ENCODE results near the gene CDK11B.
"Not testable (repeated sequence)": the region's sequence is repeated elsewhere in the genome, so short reads cannot be mapped to it uniquely, and the experiment has no call there.

The CDK11B gene

GRCh38 chr1:1683104-1683905 lies 24.5 kb upstream of the CDK11B start:
- DNase-seq (ENCODE audit: low read depth in 2 of 2): no peak

GRCh38 chr1:1680912-1681273 lies 22.1 kb upstream of the CDK11B start:
- no peak for DNase-seq (ENCODE audit: low read depth in 2 of 2)

DNA sequence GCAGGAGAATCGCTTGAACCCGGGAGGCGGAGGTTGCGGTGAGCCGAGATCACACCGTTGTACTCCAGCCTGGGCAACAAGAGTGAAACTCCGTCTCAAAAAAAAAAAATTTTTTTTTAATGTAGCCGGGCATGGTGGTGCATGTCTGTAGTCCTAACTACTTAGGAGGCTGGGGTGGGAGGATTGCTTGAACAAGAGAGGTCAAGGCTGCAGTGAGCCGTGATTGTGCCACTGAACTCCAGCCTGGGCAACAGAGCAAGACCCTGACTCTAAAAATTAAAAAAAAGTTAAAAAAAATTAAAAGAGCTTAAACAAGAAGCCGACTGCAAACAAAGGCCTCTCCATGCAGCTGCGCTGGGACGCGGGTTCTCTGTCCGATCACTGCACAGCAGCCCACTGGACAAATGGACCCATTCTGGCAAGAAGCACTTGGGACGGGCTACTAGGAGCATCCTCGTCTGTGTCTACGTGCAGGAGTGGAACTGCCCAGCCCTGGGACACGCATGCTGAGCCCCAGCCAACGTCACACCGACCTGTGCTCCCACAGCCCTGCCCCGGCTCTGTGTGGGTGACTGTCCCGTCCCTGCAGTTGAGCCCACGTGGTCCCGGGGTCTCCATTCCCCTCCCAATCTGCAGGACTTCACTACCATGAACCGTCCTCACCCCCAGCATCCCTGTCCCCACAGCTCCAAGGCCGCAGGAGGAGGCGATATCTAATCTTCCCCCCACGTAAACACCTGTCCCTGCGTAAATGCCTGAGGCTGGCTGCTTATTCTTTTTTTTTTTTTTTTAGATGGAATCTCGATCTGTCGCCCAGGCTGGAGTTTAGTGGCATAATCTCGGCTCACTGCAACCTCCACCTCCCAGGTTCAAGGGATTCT lies 21.5 kb upstream of the CDK11B start:
- no peak for DNase-seq (ENCODE audit: low read depth in 2 of 2)

- DNase-seq (ENCODE audit: low read depth in 2 of 2): peak in 1 of 2 donors; percentile 35
Measured at GRCh38 chr1:1678581-1679380, 20.0 kb upstream of the CDK11B start.

GRCh38 chr1:1677718-1678580 lies 19.1 kb upstream of the CDK11B start:
- DNase-seq (ENCODE audit: low read depth in 2 of 2): no peak

DNA sequence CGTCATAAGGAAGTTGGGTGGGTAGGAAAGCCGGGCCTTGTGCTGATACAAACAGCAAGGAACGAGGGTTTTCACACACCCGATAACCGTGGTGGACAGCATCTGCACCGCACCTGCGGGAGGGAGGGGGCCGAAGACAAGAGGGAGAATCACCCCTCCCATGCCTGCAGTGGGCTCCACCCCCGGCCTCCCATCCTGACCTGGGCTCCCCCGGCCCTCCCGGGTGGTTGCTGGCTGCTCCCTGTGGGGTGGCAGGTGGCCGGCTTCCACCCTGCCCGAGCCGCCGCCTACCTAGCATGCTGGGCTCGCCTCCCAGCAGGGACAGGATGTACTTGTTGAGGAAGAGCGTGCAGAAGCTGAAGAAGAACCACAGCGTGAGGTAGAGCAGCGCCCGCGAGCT lies 17.3 kb upstream of the CDK11B start:
- not testable (repeated sequence) for DNase-seq (ENCODE audit: low read depth in 2 of 2)

DNA sequence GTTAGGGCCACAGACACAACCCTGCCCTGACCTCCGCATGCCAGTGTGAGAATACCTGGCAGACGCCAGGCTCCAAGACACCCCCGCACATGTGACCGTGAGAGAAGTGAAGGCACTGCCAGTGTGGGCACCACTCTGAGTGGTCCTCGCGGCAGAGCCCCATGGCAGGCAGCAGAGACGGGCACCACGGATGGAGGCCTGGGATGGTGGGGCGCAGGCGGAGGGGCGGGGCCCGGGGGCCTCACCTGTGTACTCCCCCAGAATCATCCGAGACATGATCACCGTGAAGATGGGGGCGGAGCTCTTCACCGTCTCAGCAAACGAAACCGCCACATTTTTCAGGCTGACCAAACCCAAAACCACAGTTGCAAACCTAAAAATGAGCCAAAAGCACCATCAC lies 16.4 kb upstream of the CDK11B start:
- DNase-seq (ENCODE audit: low read depth in 2 of 2): not testable (repeated sequence)

DNA sequence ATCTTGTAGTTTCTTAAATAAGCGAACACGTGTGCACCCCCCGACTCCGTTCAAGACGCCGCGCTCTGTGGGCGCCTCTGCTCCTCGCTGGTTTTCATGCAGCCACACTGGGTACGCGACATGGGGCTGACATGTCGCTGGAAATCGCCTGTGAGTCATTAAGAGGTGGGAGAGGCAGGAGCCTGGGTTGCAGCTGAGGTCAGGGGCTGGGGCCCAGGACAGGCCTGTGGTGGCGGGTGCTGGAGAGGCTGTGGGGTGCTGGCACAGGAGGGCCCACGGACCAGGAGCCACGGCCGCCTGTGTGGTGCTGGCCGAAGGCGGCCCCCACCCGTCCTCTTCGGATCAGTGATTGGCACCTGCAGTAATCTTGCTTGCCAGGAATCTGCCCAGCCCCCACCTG lies 16.0 kb upstream of the CDK11B start:
- DNase-seq (ENCODE audit: low read depth in 2 of 2): not testable (repeated sequence)

DNA sequence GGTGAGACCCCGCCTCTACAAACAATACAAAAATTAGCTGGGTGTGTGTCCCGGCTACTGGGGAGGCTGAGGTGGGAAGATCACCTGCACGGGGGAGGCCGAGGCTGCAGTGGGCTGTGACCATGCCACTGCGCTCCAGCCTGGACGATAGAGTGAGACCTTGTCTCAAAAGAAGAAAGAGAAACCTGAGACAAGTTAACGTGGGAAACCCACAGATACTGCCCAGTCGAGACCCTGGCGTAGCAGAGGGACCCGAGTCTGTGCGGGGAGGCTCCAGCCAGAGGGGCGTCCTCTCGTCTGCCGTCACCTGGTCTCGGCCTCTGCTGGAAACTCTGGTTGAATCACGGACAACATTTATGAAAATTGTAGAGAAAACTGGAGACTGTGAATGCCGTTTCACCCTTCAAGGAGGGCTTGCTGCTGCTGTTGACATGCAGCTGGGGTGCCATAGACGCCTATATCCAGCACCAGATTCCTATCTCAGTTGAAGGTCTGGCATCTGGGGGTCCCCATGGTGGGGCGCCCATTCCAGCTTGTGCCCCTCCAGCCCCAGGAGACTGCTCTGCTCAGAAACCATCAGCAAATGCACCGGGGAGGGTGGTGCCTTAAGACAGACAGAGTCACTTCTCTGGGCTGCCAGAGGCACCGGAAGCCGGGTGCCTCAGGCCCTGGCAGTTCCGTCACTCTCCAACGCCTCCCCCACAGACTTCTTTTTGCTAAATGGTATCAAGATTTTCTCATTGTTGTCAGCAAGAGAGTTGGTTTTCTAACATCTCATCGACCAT lies 13.6 kb upstream of the CDK11B start:
- no peak for DNase-seq (ENCODE audit: low read depth in 2 of 2)

- no peak for DNase-seq (ENCODE audit: low read depth in 2 of 2)
Measured at GRCh38 chr1:1671365-1672119, 12.7 kb upstream of the CDK11B start.

DNA sequence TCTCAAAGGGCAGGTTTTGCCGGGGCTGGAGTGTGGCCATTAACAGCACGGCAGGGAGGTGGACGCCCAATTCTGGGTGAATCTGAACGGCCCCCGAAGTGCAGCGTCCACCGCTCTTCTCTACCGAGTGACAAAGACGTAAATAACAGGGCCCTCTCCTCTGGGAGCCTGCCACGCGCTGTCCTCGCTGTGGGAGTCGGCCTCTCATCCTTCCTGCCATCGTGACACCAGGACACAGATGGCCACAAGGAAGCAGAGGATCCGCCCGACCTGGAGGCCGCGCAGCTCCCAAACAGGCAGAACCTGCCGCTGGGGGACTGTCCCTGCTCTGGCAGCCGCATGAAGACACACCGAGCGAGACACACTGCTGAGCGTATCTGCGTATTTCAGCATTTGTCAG lies 12.1 kb upstream of the CDK11B start:
- no peak for DNase-seq (ENCODE audit: low read depth in 2 of 2)

DNA sequence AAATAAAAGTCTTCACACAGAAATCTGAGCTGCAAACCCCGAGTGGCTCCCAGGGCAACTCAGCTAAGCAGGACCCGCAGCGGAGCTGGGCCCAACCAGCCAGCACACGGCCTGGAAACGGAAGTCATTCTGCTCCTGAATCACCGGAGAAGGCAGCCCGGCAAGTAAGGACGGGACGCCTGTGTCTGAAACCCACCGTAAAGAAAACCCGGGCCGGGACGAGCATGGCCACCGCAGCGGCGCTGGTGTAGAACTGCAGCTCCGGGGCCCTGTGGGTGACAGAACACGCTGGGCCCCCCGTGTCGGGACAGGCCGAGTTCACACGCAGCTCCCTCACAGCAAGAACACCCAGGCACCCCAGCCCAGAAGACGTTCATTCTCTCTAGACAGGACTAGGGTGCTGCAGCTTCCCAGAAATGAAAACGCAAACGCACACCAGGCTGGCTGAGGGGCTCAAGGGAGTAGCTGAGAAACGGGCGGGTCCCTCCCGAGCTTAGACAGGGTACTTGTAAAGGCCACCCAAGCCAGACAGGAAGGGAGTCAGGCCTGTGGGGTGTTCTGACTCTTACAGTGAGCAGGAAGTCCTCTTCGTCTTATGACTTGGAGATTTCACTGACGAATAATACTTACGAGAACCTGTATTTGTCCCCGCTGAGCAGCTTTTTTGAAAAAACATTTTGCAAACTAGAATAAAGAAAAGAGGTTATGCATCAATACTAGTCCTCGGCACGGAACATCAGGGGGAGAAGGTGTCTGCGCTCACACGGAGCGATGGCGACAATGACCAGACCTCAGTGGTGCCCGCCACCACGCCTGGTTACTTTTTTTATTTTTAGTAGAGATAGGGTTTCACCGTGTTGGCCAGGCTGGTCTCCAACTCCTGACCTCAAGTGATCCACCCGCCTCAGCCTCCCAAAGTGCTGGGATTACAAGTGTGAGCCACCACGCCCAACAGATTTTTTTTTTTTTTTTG lies 10.9 kb upstream of the CDK11B start:
- no peak for DNase-seq (ENCODE audit: low read depth in 2 of 2)

GRCh38 chr1:1666526-1666925 lies 7.7 kb upstream of the CDK11B start:
- no peak for DNase-seq (ENCODE audit: low read depth in 2 of 2)

DNA sequence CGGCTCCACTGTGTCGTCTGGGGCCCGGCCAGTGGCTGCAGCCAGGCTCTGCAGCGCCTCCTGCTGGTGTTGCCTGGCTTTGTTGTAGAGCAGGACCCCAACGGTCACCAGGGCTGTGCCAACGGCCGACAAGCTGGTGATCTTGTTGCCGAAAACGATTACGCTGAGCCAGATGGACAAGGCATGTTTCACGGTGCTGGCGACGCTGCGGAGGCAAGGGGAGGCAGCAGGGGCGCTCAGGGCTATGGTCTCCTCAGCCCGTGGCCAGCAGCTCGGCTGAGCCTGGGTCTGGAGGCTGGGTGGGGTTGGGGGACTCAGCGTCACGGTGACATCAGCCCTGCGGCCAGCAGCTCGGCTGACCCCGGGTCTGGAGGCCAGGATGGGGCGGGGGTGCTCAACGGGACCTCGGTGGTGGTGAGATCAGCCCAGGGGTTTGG lies 7.0 kb upstream of the CDK11B start:
- DNase-seq (ENCODE audit: low read depth in 2 of 2): no peak

GRCh38 chr1:1664941-1665814 lies 6.4 kb upstream of the CDK11B start:
- no peak for DNase-seq (ENCODE audit: low read depth in 2 of 2)

GRCh38 chr1:1664318-1664717 lies 5.5 kb upstream of the CDK11B start:
- not testable (repeated sequence) for DNase-seq (ENCODE audit: low read depth in 2 of 2)

GRCh38 chr1:1662830-1663560 lies 4.2 kb upstream of the CDK11B start:
- DNase-seq (ENCODE audit: low read depth in 2 of 2): not testable (repeated sequence)

Data from stimulated activated CD4-positive, alpha-beta T cell treated with anti-CD3 and anti-CD28 coated beads, Interleukin-1b, Interleukin-23, amount 100 ng/mL, for 1 hour (primary cell).